Putamen (tissue), 1 donor: ENCODE measurements around the gene TRIM42.

Source experiments
- DNase-seq: peaks from one replicate; pipeline ENCODE4 v3.0.0-alpha.2; 2016; ENCODE audit warnings: low spot score

TRIM42 gene

DNA sequence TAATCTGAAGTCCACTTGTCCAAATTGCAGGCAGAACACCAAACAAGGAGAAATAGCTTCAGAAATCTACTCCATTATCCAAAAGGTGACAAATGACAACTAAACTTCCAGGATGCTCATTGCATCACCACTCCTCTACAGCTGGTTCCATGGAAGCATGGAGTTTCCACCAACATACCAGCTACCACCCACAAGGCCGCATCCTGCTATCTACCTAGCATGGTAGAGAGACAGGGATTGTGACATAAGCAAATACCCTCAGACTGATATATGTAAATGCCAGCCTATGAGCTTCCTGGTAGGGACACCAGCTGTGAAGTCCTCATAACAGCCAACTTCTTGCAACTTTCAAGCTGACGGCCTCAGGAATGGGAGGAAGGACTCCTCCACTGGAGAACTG is at the start of gene TRIM42:
Gene TRIM42, plus strand, starts transcription at position 301 of the 400 bp plus-strand sequence. CDS start 166 bp downstream, outside the sequence.
- DNase-seq, result no peak

DNA sequence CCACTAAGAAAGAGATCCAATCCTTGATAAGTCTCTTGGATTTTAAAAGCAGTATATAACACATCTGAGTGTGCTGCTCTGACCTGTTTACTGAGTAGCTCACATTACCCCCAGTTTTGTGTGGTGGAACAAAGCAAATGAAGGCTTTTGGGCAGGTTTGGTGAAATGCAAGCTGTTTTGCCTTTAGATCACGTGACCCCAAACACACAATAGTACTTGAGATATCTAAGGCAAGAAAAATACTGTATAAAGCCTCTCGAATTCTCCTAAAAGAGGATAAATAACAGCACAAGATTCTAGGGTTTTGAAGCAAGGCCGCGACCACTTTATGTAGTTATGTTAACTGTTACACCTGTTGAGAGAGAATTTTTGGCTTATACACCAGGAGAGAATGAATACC is 49.3 kb upstream of the TRIM42 start:
- no peak for DNase-seq

DNA sequence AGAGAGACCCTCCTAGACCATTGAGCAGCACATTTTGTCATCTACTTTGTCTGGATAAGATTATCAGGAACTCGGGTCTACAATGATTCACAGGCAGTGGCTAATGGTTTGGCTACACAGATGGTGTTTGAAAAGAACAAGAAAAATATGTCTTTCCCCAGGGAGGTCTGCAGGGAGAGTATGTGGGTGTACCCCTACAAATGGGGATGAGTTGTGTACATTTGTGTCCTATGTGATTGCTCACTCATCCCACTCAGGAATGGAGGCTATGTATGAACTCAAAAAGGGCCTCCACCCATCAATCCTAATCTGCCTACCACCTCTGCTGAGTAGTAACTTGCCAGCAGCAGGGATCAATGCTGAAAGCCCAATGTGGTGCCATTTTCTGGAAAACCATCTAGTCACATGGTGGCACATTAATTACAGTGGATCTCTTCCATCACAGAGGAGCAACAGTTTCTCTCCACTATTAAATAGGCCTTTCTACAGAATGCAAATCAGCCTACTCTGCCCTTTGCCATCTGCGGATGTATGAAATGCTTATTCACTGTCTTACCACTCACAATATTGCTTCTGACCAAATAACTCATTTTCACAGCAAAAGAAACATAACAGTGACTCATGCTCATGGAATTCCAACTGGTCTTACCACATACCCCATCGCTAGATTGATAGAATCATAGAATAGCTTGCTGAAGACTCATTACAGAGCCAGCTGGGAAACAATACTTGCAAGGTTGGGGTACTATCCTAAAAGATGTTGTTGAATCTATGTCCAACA is 48.3 kb upstream of the TRIM42 start:
- DNase-seq, result no peak

DNA sequence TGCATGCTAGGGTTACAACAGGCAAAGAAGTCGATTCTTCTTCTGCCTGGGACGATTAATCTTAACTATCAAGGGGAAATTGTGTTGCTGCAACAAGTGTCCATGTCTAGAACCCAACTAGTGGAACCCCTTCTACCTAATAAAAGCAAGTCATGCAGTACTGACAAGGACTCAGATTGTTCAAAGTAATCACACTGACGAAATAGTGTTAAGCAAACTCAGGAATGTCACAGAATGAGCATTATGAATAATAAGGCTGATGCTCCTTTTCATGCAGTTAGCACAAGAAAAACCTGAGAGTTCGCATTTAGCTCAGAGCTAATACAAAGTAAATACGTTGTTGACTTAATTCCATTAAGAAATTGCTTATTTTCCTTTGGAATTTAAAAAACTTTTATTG is 47.5 kb upstream of the TRIM42 start:
- DNase-seq, result no peak

DNA sequence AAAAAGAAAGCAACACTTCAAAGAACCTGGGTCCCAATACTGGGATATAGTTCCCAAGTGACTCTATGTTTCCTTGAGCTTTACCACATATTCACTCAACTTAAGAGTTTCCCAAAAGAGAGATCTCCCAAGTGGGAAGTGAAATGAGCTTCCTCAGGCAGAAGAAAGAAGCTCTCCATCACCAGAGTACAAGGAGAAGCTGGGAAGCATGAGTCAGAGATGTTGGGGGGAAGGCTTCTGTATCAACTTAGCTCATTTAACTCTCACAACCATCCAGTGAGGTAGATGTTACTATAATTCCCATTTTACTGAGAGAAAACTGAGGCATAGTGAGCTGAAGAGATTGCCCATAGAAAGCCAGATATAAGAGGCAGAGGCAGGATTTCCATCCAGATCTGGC is 47.0 kb upstream of the TRIM42 start:
- DNase-seq, result no peak

DNA sequence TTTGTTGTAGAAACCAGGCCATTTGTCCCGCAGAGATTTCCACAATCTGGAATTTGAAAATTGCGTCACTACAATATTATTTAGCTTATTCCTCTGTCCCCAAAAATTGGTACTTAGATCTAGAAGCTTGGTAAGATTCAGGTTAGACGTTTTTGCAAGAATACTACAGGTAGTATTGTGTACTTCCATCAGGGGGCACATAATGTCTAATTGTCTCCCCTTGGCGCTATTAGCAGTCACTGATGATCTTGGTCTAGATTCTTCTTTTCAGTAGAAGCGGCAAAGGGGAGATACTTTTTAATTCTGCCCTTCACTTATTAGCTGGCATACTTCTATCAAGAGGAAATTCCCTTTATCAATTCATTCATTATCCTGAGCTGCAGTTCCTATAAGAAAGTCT is 42.6 kb upstream of the TRIM42 start:
- DNase-seq, result no peak

DNA sequence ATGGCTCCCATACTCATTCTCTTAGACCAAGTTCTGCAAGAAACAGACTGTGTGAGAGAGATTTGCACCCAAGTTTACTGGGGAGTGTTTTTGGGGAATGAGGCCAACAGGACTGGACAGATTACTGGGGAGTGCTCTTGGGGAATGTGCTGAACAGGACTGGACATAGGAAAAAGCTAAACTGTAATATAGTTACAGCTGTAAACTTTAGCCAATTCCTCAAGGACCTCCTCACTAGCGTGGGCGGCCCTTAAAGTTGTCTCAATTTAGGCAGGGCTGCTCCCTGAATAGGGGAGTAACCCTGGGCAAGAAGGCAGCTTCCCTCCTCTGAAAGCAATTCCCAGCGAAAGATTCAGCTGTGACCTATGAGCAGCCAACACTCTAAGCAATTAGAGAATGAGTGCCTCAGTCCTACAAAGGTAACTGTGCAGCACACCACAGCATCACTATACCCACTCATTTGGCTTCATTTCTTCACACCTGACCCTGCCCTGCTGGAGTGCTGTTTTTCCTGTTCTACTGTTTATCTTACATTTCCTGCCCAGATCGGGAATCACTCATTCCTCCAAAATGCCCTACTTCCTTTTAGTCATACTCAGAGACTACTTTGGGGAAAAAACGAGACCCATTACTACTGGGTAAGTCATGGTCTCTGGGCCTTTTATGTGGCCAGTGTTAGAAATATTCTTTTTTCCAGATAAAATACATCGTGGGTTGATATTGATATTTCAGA is 41.3 kb upstream of the TRIM42 start:
- DNase-seq, result no peak

DNA sequence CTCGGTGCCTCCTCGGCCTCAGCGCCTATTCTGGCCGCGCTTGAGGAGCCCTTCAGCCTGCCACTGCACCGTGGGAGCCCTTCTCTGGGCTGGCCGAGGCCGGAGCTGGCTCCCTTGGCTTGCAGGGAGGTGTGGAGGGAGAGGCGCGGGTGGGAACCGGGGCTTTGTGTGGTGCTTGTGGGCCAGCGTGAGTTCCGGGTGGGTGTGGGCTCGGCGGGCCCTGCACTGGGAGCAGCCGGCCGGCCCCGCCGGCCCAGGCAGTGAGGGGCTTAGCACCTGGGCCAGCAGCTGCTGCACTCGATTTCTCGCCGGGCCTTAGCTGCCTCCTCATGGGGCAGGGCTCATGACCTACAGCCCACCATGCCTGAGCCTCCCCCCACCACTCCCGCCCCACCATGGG is 26.6 kb upstream of the TRIM42 start:
- DNase-seq, result no peak

DNA sequence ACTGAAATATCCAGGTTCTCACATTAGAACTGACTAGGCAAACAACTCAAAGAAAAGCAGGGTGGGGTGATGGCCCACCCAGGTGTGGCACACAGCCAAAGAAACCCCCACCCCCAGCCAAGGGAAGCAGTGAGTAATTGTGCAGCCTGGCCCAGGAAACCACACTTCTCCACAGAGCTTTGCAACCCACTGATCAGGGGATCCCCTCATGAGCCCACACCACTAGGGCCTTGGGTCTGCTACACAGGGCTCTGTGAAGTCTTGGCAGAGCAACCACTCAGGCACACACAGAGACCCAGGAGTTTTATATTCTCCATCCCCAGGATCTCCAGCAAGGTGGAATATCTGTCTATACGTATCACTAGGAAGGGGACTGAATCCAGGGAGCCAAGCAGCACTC is 22.2 kb upstream of the TRIM42 start:
- DNase-seq, result no peak

DNA sequence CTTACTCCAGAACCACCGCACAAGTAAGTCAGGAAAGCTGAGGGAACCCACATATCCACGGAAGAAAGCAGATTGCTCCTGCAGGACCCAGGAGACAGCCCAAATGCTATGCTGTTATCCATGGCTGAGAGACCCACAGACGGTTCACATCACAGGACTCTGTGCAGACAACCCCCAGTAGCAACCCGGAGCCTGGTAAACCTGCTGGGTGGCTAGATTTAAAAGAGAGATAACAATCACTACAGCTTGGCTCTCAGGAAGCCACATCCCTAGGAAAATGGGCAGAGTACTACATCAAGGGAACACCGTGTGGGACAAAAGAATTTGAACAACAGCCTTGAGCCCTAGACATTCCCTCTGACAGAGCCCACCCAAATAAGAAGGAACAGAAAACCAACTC is 13.8 kb upstream of the TRIM42 start:
- no peak for DNase-seq

DNA sequence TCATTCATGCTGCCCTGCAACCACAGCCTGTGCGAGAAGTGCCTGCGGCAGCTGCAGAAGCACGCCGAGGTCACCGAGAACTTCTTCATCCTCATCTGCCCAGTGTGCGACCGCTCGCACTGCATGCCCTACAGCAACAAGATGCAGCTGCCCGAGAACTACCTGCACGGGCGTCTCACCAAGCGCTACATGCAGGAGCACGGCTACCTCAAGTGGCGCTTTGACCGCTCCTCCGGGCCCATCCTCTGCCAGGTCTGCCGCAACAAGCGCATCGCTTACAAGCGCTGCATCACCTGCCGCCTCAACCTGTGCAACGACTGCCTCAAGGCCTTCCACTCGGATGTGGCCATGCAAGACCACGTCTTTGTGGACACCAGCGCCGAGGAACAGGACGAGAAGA is 4.7 kb downstream of the TRIM42 start:
- DNase-seq, result no peak

DNA sequence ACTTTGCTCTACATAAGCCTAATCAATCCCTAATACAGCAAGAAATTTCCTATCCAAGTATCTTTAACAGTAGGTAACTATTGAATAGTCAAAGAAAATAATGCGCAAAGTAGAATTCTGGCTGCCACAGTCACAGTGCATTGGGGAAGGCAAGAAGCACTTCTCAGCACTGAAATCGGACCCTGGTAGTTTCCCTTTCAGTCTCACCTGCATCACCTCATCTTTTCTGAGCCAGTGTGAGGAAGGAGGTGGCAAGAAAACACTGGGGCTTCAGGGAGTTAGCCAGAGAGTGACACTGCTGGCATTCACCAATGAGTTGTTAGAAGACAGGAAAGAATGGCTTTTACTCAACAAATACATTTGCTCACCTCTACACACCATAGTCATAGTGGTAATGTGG is 8.3 kb downstream of the TRIM42 start:
- DNase-seq, result no peak

DNA sequence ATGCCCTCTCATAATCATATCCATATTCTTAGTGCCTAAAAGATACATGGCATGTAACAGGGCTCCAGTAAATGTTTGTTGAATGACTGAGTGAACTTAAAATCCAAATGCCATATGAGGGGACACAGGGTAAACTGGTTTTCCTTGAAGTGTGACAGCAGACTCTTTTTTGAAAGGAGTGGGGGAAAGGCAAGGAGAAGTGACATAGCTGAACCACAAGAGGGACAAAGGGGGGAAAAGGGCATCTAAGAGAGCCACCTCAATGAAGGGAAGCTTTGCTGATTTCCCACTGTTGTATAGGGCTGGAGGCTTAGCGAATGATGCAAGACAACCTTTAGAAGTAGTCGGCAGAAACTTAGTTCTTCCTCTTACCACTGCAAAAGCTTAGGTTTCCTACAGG is 9.1 kb downstream of the TRIM42 start:
- DNase-seq, result no peak

DNA sequence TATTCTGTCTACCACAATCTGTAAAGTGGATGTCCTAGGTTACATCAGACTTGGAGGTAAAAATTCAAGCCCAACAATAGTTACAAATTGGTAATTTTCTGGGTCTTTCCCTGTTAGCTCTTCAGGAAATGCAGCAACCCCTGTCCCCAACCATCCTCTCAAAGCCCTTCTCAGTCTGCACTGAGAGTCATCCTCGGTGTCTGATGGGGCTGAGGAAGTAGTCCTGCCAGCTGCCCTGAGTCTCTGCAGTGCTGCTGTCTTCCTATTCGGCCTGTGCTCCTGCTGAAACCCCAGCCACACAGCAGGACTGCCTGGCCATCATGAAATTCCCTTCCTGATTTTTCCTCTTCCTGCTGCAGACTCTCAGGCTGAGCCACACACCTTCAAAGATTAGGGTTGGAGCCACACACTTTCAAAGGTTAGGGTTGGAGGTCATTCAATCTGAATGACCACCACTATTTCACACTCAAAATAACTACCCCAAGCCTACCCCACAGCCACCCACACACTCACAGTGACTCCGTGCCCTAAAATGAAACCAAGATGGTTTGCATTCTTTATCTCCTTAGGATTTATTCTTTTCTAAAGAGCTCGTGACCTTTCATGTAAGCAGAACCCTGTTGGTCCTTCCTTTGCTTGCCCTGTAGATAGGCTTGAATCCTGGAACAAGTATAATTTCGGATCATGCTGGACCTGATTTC is 17.6 kb downstream of the TRIM42 start:
- DNase-seq, result no peak

DNA sequence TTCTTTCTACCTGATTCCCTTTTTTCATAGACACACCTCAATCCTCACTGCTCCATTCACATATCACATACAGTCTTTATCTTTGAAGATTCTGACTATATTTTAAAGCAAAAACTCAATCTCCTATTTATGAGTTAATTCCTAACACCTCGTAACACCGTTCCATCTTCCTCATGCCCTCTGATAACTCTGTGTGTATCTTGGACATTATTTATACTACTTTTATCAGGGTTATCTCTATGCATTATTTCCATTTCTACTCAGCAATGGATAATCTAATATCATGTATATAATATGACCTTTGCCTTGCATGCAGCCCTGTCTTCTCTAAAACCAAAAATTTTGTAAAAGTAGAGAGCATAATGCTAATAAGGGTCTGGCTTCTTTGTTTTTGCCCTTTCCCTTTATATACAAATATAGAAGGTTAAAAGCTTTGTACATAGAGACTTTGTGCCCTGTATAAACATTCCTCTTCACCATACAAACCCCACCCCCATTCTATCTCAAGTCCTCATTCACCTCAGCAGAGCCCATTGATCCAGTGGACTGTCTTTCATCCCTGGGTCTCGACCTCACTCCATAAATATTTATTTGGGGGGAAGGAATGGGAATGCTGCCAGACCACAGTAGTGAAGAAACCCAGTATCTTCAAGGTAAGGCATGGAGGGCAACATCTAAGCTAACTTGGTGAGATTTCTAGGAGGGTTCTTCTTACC is 21.8 kb downstream of the TRIM42 start:
- DNase-seq, result no peak

DNA sequence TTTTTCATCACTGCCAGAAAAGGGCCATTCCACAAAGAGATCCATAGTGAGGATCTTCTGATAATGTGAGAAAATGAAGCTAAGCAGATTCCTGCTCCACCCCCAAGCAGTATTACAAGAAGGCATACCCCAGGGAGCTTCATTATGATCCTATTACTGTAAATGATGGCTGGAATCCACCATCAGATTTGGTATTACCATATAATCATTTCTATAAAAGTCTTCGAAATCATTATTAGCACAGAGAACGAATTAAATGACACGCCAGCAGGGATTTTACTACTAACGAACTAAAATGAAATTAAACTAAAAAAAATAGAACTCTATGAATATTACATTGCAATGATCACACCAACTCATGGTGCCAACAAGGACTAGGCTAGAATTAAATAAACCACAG is 24.4 kb downstream of the TRIM42 start:
- no peak for DNase-seq

DNA sequence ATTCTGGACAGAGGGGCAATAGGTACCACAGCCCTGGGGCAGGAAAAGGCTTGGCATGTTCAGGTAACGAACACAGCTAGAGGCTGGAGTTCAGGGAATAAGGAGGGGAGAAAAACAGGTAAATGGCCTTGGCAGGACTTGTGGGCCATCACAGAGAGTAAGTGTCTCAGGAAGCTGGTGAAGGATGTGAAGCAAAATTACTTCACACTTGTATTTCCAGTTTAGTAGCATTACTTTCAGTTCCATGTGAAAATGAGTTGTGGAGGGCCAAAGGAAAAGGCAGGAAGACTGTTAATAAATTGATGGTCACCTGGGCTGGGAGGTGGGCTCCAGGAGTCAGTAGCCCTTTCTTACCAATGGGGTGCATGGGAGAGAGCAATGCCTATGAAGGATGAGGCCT is 25.6 kb downstream of the TRIM42 start:
- DNase-seq, result no peak

DNA sequence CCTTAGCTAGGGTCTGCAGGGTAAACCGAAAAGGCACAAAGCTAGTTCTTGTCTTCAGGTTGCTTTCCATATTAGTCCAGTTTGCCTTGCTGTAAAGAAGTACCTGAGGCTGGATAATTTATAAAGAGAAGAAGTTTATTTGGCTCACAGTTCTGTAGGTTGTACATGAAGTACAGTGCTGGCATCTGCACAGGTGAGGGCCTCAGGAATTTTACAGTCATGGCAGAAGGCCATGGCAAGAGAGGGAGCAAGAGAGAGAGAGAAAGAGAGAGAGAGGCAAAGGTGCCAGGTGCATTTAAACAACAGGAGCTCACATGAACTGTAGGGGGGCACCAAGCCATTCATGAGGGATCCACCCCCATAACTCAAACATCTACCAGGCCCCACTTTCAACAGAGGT is 26.9 kb downstream of the TRIM42 start:
- DNase-seq, result no peak

DNA sequence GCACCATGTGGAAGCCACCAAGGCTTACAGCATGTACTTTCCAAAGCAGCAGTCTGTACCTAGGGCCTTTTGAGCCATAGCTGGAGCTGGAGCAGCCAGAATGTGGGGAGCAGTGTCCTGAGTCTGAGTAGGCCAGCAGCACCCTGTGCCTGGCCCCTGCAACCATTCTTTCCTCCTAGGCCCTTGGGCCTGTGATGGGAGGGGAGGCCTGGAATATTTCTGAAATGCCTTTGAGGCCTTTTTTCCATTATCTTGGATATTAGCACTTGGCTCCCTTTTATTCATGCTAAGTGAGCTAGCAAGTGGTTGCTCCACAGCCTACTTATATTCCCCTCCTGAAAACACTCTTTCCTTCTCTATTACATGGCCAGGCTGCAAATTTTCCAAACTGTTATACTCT is 28.1 kb downstream of the TRIM42 start:
- DNase-seq, result no peak

DNA sequence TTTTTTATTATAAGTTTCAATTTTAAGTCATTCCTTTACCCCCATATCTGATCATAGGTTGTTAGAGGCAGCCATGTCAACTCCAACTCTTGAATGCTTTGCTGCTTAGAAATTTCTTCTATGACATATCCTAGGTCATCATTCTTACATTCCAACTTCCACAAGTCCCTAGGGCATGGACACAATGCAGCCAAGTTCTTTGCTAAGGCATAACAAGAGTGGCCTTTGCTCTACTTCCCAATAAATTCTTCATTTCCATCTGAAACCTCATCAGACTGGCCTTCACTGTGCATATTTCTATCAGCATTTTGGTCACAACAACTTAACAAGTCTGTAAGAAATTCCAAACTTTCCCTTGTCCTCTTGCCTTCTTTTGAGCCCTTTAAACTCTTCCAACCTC is 28.5 kb downstream of the TRIM42 start:
- DNase-seq, result no peak

DNA sequence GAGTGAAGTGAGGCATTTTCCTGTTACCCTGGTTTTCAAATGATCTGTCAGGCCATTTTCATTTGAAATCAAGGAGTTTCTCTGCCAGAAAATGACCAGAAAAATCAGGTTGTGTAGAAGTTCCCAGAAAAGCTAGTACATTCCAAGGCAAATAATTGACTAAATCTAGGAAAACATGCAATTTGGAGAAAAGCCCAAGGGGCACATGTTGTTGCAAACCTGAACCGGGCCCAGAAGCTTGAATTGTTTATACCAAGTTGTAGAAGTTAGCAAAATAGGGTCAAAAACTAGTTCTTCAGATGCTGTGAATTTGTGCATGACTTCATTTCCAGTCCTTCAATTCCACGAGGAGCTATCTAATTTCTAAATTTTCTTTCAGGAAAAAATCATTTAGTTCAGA is 31.0 kb downstream of the TRIM42 start:
- DNase-seq, result no peak

DNA sequence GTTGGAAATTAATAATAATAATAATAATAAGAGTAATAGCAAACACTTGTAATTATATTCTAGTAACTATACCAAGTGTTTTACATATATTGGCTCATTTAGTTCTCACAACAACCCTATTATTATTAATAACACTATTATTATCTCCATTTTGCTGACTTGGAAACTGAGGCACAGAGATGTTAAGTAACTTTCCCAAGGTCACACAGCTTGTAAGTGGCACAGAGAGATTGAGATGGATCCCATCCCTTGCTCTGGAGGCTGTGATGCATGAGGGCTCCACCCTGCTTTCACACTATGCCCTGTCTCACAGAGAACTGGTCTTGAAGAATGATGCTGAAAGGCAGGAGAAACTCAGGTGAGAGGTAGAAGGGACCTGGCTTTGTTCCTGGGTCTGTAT is 31.9 kb downstream of the TRIM42 start:
- DNase-seq, result no peak
